Measurements from ENCODE around the gene NPIPB8.
"Not testable (repeated sequence)": the region's sequence is repeated elsewhere in the genome, so short reads cannot be mapped to it uniquely, and the experiment has no call there.

NPIPB8 gene

GRCh38 chr16:28607116-28607623, 30.7 kb upstream of the NPIPB8 start:
- DNase-seq = no peak

GRCh38 chr16:28607681-28608495, 30.0 kb upstream of the NPIPB8 start:
- DNase-seq = not testable (repeated sequence)

GRCh38 chr16:28608496-28608808, 29.4 kb upstream of the NPIPB8 start:
- not testable (repeated sequence) for DNase-seq

- not testable (repeated sequence) for DNase-seq
Measured at GRCh38 chr16:28608867-28609596, 28.8 kb upstream of the NPIPB8 start.

GRCh38 chr16:28609631-28610594, 28.0 kb upstream of the NPIPB8 start, which contains the start of gene SULT1A1:
Gene SULT1A1 (minus strand): TSS chr16:28610044. CDS start chr16:28608855, 1,189 bp downstream.
- DNase-seq = no peak

GRCh38 chr16:28610595-28611191, 27.2 kb upstream of the NPIPB8 start:
- DNase-seq = no peak

GRCh38 chr16:28612359-28613280, 25.2 kb upstream of the NPIPB8 start:
- DNase-seq = not testable (repeated sequence)

GRCh38 chr16:28613912-28614311, 24.0 kb upstream of the NPIPB8 start:
- DNase-seq = not testable (repeated sequence)

GRCh38 chr16:28614561-28614960, 23.3 kb upstream of the NPIPB8 start:
- DNase-seq = not testable (repeated sequence)

- peak in 1 of 2 donors; percentile 37 for DNase-seq
Measured at GRCh38 chr16:28615486-28616223, 22.2 kb upstream of the NPIPB8 start.

- not testable (repeated sequence) for DNase-seq
Measured at GRCh38 chr16:28616224-28616577, 21.7 kb upstream of the NPIPB8 start.

GRCh38 chr16:28616636-28617035, 21.2 kb upstream of the NPIPB8 start:
- DNase-seq = no peak

GRCh38 chr16:28617874-28618273, 20.0 kb upstream of the NPIPB8 start:
- DNase-seq = no peak

- not testable (repeated sequence) for DNase-seq
Measured at GRCh38 chr16:28620316-28620715, 17.5 kb upstream of the NPIPB8 start.

- no peak for DNase-seq
Measured at GRCh38 chr16:28621481-28622155, 16.2 kb upstream of the NPIPB8 start.

- DNase-seq = peak in 1 of 2 donors; percentile 16
Measured at GRCh38 chr16:28622532-28623171, 15.2 kb upstream of the NPIPB8 start.

GRCh38 chr16:28623172-28623711, 14.6 kb upstream of the NPIPB8 start:
- peak; percentile 69 to 78 for DNase-seq

GRCh38 chr16:28630905-28631304, 7.0 kb upstream of the NPIPB8 start:
- not testable (repeated sequence) for DNase-seq

Data from stimulated activated CD4-positive, alpha-beta T cell treated with anti-CD3 and anti-CD28 coated beads, Interleukin-2, amount 100 ng/mL, for 24 hours (primary cell).